SU-DHL-6 (cell line): Measurements from ENCODE around the gene MYOG.

Experiments used
- CTCF ChIP-seq: fragments of 200-600 bp; sonication (generic); IDR thresholded peaks from one replicate; pipeline ENCODE4 v1.5.1; 2017; ENCODE audit warnings: antibody characterized with exemption, mild to moderate bottlenecking, low read length, moderate library complexity; ENCODE audit not compliant: insufficient read depth, poor library complexity, severe bottlenecking
- EZH2phosphoT487 ChIP-seq: fragments of 200-600 bp; sonication (generic), shearing (Covaris generic); conservative IDR thresholded peaks from 2 replicates; pipeline ENCODE4 v1.6.1; 2018; ENCODE audit warnings: mild to moderate bottlenecking, antibody characterized with exemption, low read length, moderate library complexity, mixed read lengths

GRCh38 chr1:203117611-203118575 is 32.1 kb upstream of the MYOG start:
- peak; percentile 55 for TF ChIP-seq CTCF
- no peak for TF ChIP-seq EZH2phosphoT487
